HepG2 (cell line): ENCODE measurements around the gene UVSSA. TPM values are rescaled to one million over a fixed set of nuclear protein-coding genes. Genes with fewer than 3 reads are reported as not detected.
A peak's percentile ranks its signal among the peaks of the same experiment; 100 is the strongest.

Experiments used
- AKAP8 ChIP-seq: sonication (generic); formaldehyde crosslinking; IDR thresholded peaks from 2 replicates; pipeline ENCODE4 v1.5.1; 2020; ENCODE audit warnings: mild to moderate bottlenecking, missing genetic modification reagents
- CTCF ChIP-seq: sonication (generic); formaldehyde crosslinking; IDR thresholded peaks from 2 replicates; pipeline ENCODE4 v1.5.0; 2020; ENCODE audit warnings: mild to moderate bottlenecking, missing genetic modification reagents, moderate library complexity
- DMTF1 ChIP-seq: sonication (generic); formaldehyde crosslinking; IDR thresholded peaks from 2 replicates; pipeline ENCODE4 v1.4.0; 2020; ENCODE audit warnings: mild to moderate bottlenecking, missing genetic modification reagents
- MXD1 ChIP-seq: sonication (generic); formaldehyde crosslinking; IDR thresholded peaks from 2 replicates; pipeline ENCODE4 v1.4.0; 2020; ENCODE audit warnings: mild to moderate bottlenecking, missing genetic modification reagents
- RFX3 ChIP-seq: IDR thresholded peaks from 2 replicates; pipeline ENCODE4 v1.6.1; 2016; ENCODE audit warnings: missing biosample characterization, missing genetic modification reagents
- SMAD1 ChIP-seq: sonication (generic); formaldehyde crosslinking; IDR thresholded peaks from 2 replicates; pipeline ENCODE4 v1.4.0; 2020; ENCODE audit warnings: missing genetic modification reagents, low read depth, mild to moderate bottlenecking, borderline replicate concordance
- TCF7 ChIP-seq: sonication (generic); IDR thresholded peaks from 2 replicates; pipeline ENCODE4 v1.6.1; 2016; ENCODE audit warnings: antibody characterized with exemption, low read depth
- ZBTB40 ChIP-seq, 2 experiments: fragments of 450-650 bp in 1 of 2; sonication (generic) in 1 of 2; formaldehyde crosslinking in 1 of 2; IDR thresholded peaks; 2 replicates each; pipeline versions ENCODE4 v1.6.1 to v1.8.0; 2016 to 2022; ENCODE audit warnings: antibody characterized with exemption in 1 of 2, mild to moderate bottlenecking in 1 of 2, missing genetic modification reagents in 1 of 2
- ZGPAT ChIP-seq: IDR thresholded peaks from 2 replicates; pipeline ENCODE4 v1.6.1; 2016; ENCODE audit warnings: mild to moderate bottlenecking
- ZNF3 ChIP-seq: IDR thresholded peaks from 2 replicates; pipeline ENCODE4 v1.7.0; 2017; ENCODE audit warnings: inconsistent platforms
- ZNF44 ChIP-seq: sonication (generic); formaldehyde crosslinking; IDR thresholded peaks from 2 replicates; pipeline ENCODE4 v1.5.1; 2020; ENCODE audit warnings: mild to moderate bottlenecking, missing genetic modification reagents
- ZNF564 ChIP-seq: sonication (generic); formaldehyde crosslinking; IDR thresholded peaks from 2 replicates; pipeline ENCODE4 v1.8.1; 2023; ENCODE audit warnings: mild to moderate bottlenecking, missing genetic modification reagents
- polyA plus RNA-seq, 8 experiments: library from polyadenylated mRNA; depleted of rRNA in 3 of 8; stranded (reverse) in 7 of 8; unstranded in 1 of 8; fragments of >200 nt; fragmentation: Illumina TruSeq in 4 of 8; extraction: Trizol in 4 of 8; gene quantifications; 2 replicates each; pipeline versions ENCODE4 v1.2.1 to v1.2.3, GENCODE V29; 2011 to 2016; ENCODE audit warnings: low read depth in 4 of 8, missing spikeins in 1 of 8, mixed read lengths in 1 of 8; ENCODE audit not compliant: insufficient read depth in 1 of 8
- total RNA-seq, 5 experiments: library from RNA; depleted of rRNA; stranded (reverse); fragments of >200 nt; fragmentation: Illumina TruSeq; extraction: Trizol; gene quantifications; 2 replicates each; pipeline ENCODE4 v1.2.3, GENCODE V29; 2016; ENCODE audit warnings: low read depth in 1 of 5
- TF ChIP-seq, protein P1 (sequence below): IDR thresholded peaks from 2 replicates; pipeline ENCODE4 v1.6.1; 2016; ENCODE audit warnings: mild to moderate bottlenecking, missing biosample characterization, missing genetic modification reagents

UVSSA gene
- total and polyA plus RNA-seq, 2 of the 13 experiments (the other 11 are each of a cell fraction or from before 2014, with no cell fraction given): 4.6 to 8.4 TPM

- 0 out of 2 replicates have a peak, but pooled peaks have one; percentile 13 for TF ChIP-seq CTCF (CRISPR knock-in tag)
- no peak for TF ChIP-seq RFX3 (CRISPR knock-in tag)
- TF ChIP-seq DMTF1 (CRISPR knock-in tag): no peak
- peak; percentile 48; the same call in 1 of the 2 replicates for TF ChIP-seq ZNF3 (CRISPR knock-in tag)
- 0 out of 2 replicates have a peak, but pooled peaks have one; percentile 15 for TF ChIP-seq AKAP8 (CRISPR knock-in tag)
- TF ChIP-seq ZGPAT (CRISPR knock-in tag): 0 out of 2 replicates have a peak, but pooled peaks have one; percentile 5
- TF ChIP-seq, protein P1, sequence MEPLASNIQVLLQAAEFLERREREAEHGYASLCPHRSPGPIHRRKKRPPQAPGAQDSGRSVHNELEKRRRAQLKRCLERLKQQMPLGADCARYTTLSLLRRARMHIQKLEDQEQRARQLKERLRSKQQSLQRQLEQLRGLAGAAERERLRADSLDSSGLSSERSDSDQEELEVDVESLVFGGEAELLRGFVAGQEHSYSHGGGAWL (CRISPR knock-in tag): no peak; the same call in 1 of the 2 replicates
- TF ChIP-seq MXD1: peak; percentile 60; the same call in 1 of the 2 replicates
- no peak for TF ChIP-seq ZNF44
- TF ChIP-seq SMAD1 (CRISPR knock-in tag): no peak
- TF ChIP-seq ZBTB40 (IDR thresholded peaks at IDR 0.05): no peak
- TF ChIP-seq ZBTB40 (CRISPR knock-in tag; IDR thresholded peaks at IDR 0.05): peak; percentile 47
- TF ChIP-seq TCF7: no peak
- TF ChIP-seq ZNF564 (CRISPR knock-in tag): peak; percentile 27; the same call in 1 of the 2 replicates
Measured at GRCh38 chr4:1347410-1347864, 429 bp downstream of the UVSSA start (continued).
